Measurements from ENCODE around the gene OR51A2. TPM values are rescaled to one million over a fixed set of nuclear protein-coding genes. Genes with fewer than 3 reads are reported as not detected.

OR51A2 gene
- total RNA-seq, 1 experiment from 2014 or later: not detected

Other genes starting within 250 kb of the OR51A2 start
- not detected in 2 replicates for gene OR51F1, start 185.8 kb downstream of the OR51A2 start, total RNA-seq (2014; rRNA removed; shearing (Covaris generic))
- gene OR52R1, start 151.3 kb downstream of the OR51A2 start, total RNA-seq (2014; rRNA removed; shearing (Covaris generic)): not detected in 2 replicates
- gene OR51F2, start 134.4 kb downstream of the OR51A2 start, total RNA-seq (2014; rRNA removed; shearing (Covaris generic)): not detected in 2 replicates
- gene OR51S1, start 106.5 kb downstream of the OR51A2 start, total RNA-seq (2014; rRNA removed; shearing (Covaris generic)): not detected in 2 replicates
- gene OR51T1, start 73.8 kb downstream of the OR51A2 start, total RNA-seq (2014; rRNA removed; shearing (Covaris generic)): not detected in 2 replicates
- not detected in 2 replicates for gene OR51A7, start 51.9 kb downstream of the OR51A2 start, total RNA-seq (2014; rRNA removed; shearing (Covaris generic))
- not detected in 2 replicates for gene OR51G2, start 36.4 kb downstream of the OR51A2 start, total RNA-seq (2014; rRNA removed; shearing (Covaris generic))
- gene OR51G1, start 31.4 kb downstream of the OR51A2 start, total RNA-seq (2014; rRNA removed; shearing (Covaris generic)): not detected in 2 replicates
- not detected in 2 replicates for gene OR51A4, start 8.1 kb downstream of the OR51A2 start, total RNA-seq (2014; rRNA removed; shearing (Covaris generic))
- gene OR51L1, start 39.1 kb upstream of the OR51A2 start, total RNA-seq (2014; rRNA removed; shearing (Covaris generic)): not detected in 2 replicates
- not detected in 2 replicates for gene OR52J3, start 90.8 kb upstream of the OR51A2 start, total RNA-seq (2014; rRNA removed; shearing (Covaris generic))
- gene OR52E2, start 103.9 kb upstream of the OR51A2 start, total RNA-seq (2014; rRNA removed; shearing (Covaris generic)): not detected in 2 replicates
- not detected in 2 replicates for gene OR52E1, start 113.9 kb upstream of the OR51A2 start, total RNA-seq (2014; rRNA removed; shearing (Covaris generic))
- gene OR52A5, start 182.6 kb upstream of the OR51A2 start, total RNA-seq (2014; rRNA removed; shearing (Covaris generic)): not detected in 2 replicates
- not detected in 2 replicates for gene OR52A1, start 199.0 kb upstream of the OR51A2 start, total RNA-seq (2014; rRNA removed; shearing (Covaris generic))
- not detected in 2 replicates for gene OR51V1, start 245.0 kb upstream of the OR51A2 start, total RNA-seq (2014; rRNA removed; shearing (Covaris generic))

Data from HT1080 (cell line).